ENCODE data around the gene NNT.
"Not testable (repeated sequence)": the region's sequence is repeated elsewhere in the genome, so short reads cannot be mapped to it uniquely, and the experiment has no call there.

The NNT gene

GRCh38 chr5:43631182-43631910, 28.4 kb downstream of the NNT start:
- DNase-seq = peak; percentile 76

GRCh38 chr5:43634621-43635020, 31.6 kb downstream of the NNT start:
- no peak for DNase-seq

- no peak for DNase-seq
Measured at GRCh38 chr5:43635374-43635773, 32.4 kb downstream of the NNT start.

GRCh38 chr5:43636076-43636475, 33.1 kb downstream of the NNT start:
- no peak for DNase-seq

- DNase-seq = no peak
Measured at GRCh38 chr5:43637416-43637815, 34.4 kb downstream of the NNT start.

GRCh38 chr5:43638107-43638506, 35.1 kb downstream of the NNT start:
- no peak for DNase-seq

GRCh38 chr5:43638546-43638945, 35.6 kb downstream of the NNT start:
- no peak for DNase-seq

- no peak for DNase-seq
Measured at GRCh38 chr5:43639566-43639965, 36.6 kb downstream of the NNT start.

GRCh38 chr5:43642428-43642827, 39.4 kb downstream of the NNT start:
- no peak for DNase-seq

- DNase-seq = no peak
Measured at GRCh38 chr5:43643327-43643726, 40.3 kb downstream of the NNT start.

- DNase-seq = no peak
Measured at GRCh38 chr5:43643750-43644149, 40.8 kb downstream of the NNT start.

- DNase-seq = no peak
Measured at GRCh38 chr5:43646992-43647391, 44.0 kb downstream of the NNT start.

GRCh38 chr5:43647789-43648188, 44.8 kb downstream of the NNT start:
- DNase-seq = no peak

GRCh38 chr5:43648499-43649124, 45.6 kb downstream of the NNT start:
- no peak for DNase-seq

- no peak for DNase-seq
Measured at GRCh38 chr5:43649256-43649655, 46.3 kb downstream of the NNT start.

GRCh38 chr5:43652537-43653302, 49.7 kb downstream of the NNT start:
- DNase-seq = no peak

GRCh38 chr5:43658509-43658908, 55.5 kb downstream of the NNT start:
- no peak for DNase-seq

GRCh38 chr5:43659075-43659474, 56.1 kb downstream of the NNT start:
- DNase-seq = no peak

GRCh38 chr5:43661102-43661501, 58.1 kb downstream of the NNT start:
- DNase-seq = peak; percentile 22

GRCh38 chr5:43663916-43664315, 60.9 kb downstream of the NNT start:
- DNase-seq = no peak

- DNase-seq = no peak
Measured at GRCh38 chr5:43664501-43665040, 61.6 kb downstream of the NNT start.

GRCh38 chr5:43665749-43666148, 62.8 kb downstream of the NNT start:
- not testable (repeated sequence) for DNase-seq

GRCh38 chr5:43666728-43667127, 63.7 kb downstream of the NNT start:
- not testable (repeated sequence) for DNase-seq

- DNase-seq = not testable (repeated sequence)
Measured at GRCh38 chr5:43667379-43667778, 64.4 kb downstream of the NNT start.
